ENCODE data around the gene OVOL1. TPM values are rescaled to one million over a fixed set of nuclear protein-coding genes. Genes with fewer than 3 reads are reported as not detected.

Gene OVOL1
- total and polyA plus RNA-seq, 2 of the 8 experiments (the other 6 are each of a cell fraction or from before 2014, with no cell fraction given) = 2.6 to 3.4 TPM

DNA sequence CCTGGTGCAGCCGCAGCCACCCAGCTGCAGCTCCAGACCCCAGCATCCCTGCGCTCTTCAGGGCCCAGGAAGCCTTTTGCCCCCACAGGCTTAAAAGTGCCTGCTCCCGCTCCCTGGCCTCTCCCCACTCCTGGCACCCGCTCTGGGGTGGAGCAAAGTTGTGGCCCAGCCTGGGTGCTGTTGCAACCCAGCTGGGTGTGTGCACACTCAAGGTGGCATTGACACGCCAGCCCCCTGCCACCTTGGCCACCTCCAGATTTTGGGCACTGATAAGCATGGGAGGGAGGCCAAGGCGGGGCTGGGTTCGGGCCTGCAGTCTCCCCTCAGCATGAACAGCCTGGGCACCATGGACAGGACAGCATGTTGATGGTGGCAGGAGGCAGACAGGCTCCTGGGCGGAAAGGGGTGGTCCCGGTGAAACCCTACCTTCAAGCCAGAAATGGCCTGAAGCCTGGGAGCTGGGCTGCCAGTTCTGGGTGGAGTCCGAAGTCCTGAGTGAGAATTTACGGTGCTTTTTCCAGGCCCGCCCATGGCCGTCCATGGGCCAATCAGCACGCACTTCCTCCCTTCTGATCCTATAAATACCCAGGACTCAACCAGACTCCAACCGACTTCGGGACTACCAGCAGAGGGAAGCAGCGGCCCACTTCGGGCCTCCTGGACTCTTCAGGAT, 42.7 kb upstream of the OVOL1 start:
- Histone ChIP-seq H3K4me3 (ENCODE audit: extremely low read depth in 1 of 4, insufficient read depth in 2 of 4, low read depth in 3 of 4, low read length in 4 of 4) (no peak overlapping the region), H4K20me1 (replicated peaks in 1 of 2; ENCODE audit: control insufficient read depth in 1 of 2, insufficient read depth in 2 of 2, low read length in 2 of 2) (no peaks in the 10 kb centered on the region), H3K79me1 (ENCODE audit: low read depth, low read length) (no peaks in the 10 kb centered on the region), H3K23me2 (ENCODE audit: low read depth, low read length) (no peaks in the 10 kb centered on the region), H3K4me2 (ENCODE audit: insufficient read depth in 1 of 2, low read depth in 2 of 2, low read length in 2 of 2) (no peak overlapping the region), H4K8ac (ENCODE audit: extremely low read depth, insufficient read depth, low read length) (peak overlapping the region; percentile 25; the same call in 1 of the 2 replicates), H3K4me1 (replicated peaks in 1 of 4; ENCODE audit: control insufficient read depth in 3 of 4, insufficient read depth in 4 of 4, low read length in 3 of 4) (no peaks in the 10 kb centered on the region), H2BK12ac (ENCODE audit: low read depth, low read length) (no peak overlapping the region), H3K36me3 (ENCODE audit: control insufficient read depth in 2 of 4, insufficient read depth in 4 of 4, low read length in 3 of 4) (no peaks in the 10 kb centered on the region), H2AFZ (ENCODE audit: low read length) (no peak overlapping the region), H3K9ac (replicated peaks in 1 of 4; ENCODE audit: extremely low read depth in 1 of 4, low read depth in 3 of 4, low read length in 3 of 4) (no peak overlapping the region), H3K14ac (ENCODE audit: insufficient read length) (no peak overlapping the region), H2BK15ac (ENCODE audit: low read length) (no peak overlapping the region), H2BK120ac (replicated peaks; ENCODE audit: low read depth, low read length) (no peak overlapping the region), H3K9me3 (ENCODE audit: insufficient read depth in 2 of 2, low read depth in 1 of 2, low read length in 1 of 2) (peaks cover 3 to 16% of the 10 kb centered on the region in 2 experiments; a peak in 3 of 4 replicates), H4K91ac (replicated peaks; ENCODE audit: insufficient read length, low read length) (no peak overlapping the region), H3K23ac (ENCODE audit: insufficient read length) (no peak overlapping the region), H3K4ac (replicated peaks; ENCODE audit: insufficient read length, low read depth, low read length) (no peak overlapping the region), H3K18ac (ENCODE audit: extremely low read depth, low read length) (no peak overlapping the region), H3K27me3 (replicated peaks in 1 of 4; ENCODE audit: control insufficient read depth in 3 of 4, extremely low read depth in 1 of 4, insufficient read depth in 3 of 4, low read length in 3 of 4) (peaks cover 0 to 2% (median 0%) of the 10 kb centered on the region in 4 experiments; a peak in 1 of 7 replicates), H2BK20ac (ENCODE audit: low read length) (no peak overlapping the region), H3K56ac (replicated peaks; ENCODE audit: insufficient read length, low read depth, low read length) (no peak overlapping the region), H4K5ac (ENCODE audit: insufficient read length, low read depth, low read length) (no peak overlapping the region), H3K27ac (ENCODE audit: low read depth, low read length) (no peak overlapping the region), H2AK5ac (ENCODE audit: low read depth, low read length) (no peak overlapping the region), H2BK5ac (ENCODE audit: low read depth, low read length) (no peak overlapping the region), H3K79me2 (ENCODE audit: control insufficient read depth in 1 of 2, insufficient read depth in 2 of 2, low read length in 2 of 2) (no peaks in the 10 kb centered on the region)
- FAIRE-seq (no peak), DNase-seq (ENCODE audit: low read depth in 1 of 2, low spot score in 2 of 2) (peak in 1 of 2 experiments; percentile 50)
- ChIA-PET CTCF (ENCODE audit: partially characterized antibody) (interaction anchor here (0.6 to 2.2 kb wide), 23 partner anchors 10 to 461 kb away, joined by 3 to 8 read pairs (median 4); no protein-coding TSS in a partner anchor), POLR2A (ENCODE audit: partially characterized antibody) (interaction anchor here (1.1 to 1.2 kb wide), 2 partner anchors 24 to 30 kb away, joined by 3 to 4 read pairs; partner anchors contain the start of gene RNASEH2C)
- 93% methylated on average over 17 of the region's 18 CpGs; no CpG with 5 or more reads in 1 of the 2 experiments for WGBS, 2 experiments (ENCODE audit: extremely low coverage in 1 of 2, insufficient coverage in 1 of 2, insufficient read length in 1 of 2, insufficient replicate concordance in 2 of 2, low coverage in 1 of 2, low lambda C conversion rate in 2 of 2, missing lambda C conversion rate in 1 of 2)
- TF ChIP-seq RAD21 (IDR thresholded peaks at IDR 0.05 in 1 of 2, conservative IDR thresholded peaks at IDR 0.05 in 1 of 2; ENCODE audit: low read depth in 2 of 2, low read length in 2 of 2) = peak; percentile 62 to 72
- TF ChIP-seq RBBP5 (IDR thresholded peaks at IDR 0.05; ENCODE audit: borderline replicate concordance, low read depth, low read length) = no peak
- TF ChIP-seq POLR2AphosphoS5 (IDR thresholded peaks at IDR 0.05; ENCODE audit: low read depth, low read length) = no peak
- TF ChIP-seq RNF2 (IDR thresholded peaks at IDR 0.05; ENCODE audit: borderline replicate concordance, low read depth, low read length, missing control alignments, poor library complexity, severe bottlenecking) = no peak
- TF ChIP-seq GTF2F1 (IDR thresholded peaks at IDR 0.05; ENCODE audit: borderline replicate concordance, low read depth, low read length) = no peak
- TF ChIP-seq, protein P1, sequence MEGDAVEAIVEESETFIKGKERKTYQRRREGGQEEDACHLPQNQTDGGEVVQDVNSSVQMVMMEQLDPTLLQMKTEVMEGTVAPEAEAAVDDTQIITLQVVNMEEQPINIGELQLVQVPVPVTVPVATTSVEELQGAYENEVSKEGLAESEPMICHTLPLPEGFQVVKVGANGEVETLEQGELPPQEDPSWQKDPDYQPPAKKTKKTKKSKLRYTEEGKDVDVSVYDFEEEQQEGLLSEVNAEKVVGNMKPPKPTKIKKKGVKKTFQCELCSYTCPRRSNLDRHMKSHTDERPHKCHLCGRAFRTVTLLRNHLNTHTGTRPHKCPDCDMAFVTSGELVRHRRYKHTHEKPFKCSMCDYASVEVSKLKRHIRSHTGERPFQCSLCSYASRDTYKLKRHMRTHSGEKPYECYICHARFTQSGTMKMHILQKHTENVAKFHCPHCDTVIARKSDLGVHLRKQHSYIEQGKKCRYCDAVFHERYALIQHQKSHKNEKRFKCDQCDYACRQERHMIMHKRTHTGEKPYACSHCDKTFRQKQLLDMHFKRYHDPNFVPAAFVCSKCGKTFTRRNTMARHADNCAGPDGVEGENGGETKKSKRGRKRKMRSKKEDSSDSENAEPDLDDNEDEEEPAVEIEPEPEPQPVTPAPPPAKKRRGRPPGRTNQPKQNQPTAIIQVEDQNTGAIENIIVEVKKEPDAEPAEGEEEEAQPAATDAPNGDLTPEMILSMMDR (IDR thresholded peaks at IDR 0.05; ENCODE audit: control extremely low read depth in 1 of 3, insufficient read depth in 1 of 3, low read depth in 1 of 3, low read length in 3 of 3) = peak; percentile 44 to 78 (median 61)
- no peak for TF ChIP-seq YY1 (IDR thresholded peaks at IDR 0.05; ENCODE audit: low read depth, low read length)
- no peak for TF ChIP-seq SIN3A (conservative IDR thresholded peaks at IDR 0.05 in 1 of 2, IDR thresholded peaks at IDR 0.05 in 1 of 2; ENCODE audit: low read depth in 1 of 2, low read length in 2 of 2)
